GM12891 (cell line): ENCODE results near the gene HSPA1A.
"Not testable (repeated sequence)": the region's sequence is repeated elsewhere in the genome, so short reads cannot be mapped to it uniquely, and the experiment has no call there.

Experiments used
- PAX5 ChIP-seq: IDR thresholded peaks from 2 replicates; pipeline ENCODE4 v1.6.1; 2011; ENCODE audit warnings: low read length, moderate library complexity, mild to moderate bottlenecking; ENCODE audit not compliant: insufficient read depth, severe bottlenecking
- POLR2A ChIP-seq: IDR thresholded peaks from 2 replicates; pipeline ENCODE4 v1.6.1; 2011; ENCODE audit warnings: low read depth, low read length, control low read depth
- POLR2AphosphoS5 ChIP-seq: IDR thresholded peaks from 2 replicates; pipeline ENCODE4 v1.6.1; 2011; ENCODE audit warnings: low read depth, low read length, control low read depth
- POU2F2 ChIP-seq: IDR thresholded peaks from 2 replicates; pipeline ENCODE4 v1.6.1; 2011; ENCODE audit warnings: low read depth, mild to moderate bottlenecking, control low read depth, low read length, moderate library complexity
- SPI1 ChIP-seq: IDR thresholded peaks from 2 replicates; pipeline ENCODE4 v1.6.1; 2011; ENCODE audit warnings: low read depth, low read length, control low read depth
- TAF1 ChIP-seq: IDR thresholded peaks from 2 replicates; pipeline ENCODE4 v1.6.1; 2011; ENCODE audit warnings: low read depth, low read length, control low read depth

DNA sequence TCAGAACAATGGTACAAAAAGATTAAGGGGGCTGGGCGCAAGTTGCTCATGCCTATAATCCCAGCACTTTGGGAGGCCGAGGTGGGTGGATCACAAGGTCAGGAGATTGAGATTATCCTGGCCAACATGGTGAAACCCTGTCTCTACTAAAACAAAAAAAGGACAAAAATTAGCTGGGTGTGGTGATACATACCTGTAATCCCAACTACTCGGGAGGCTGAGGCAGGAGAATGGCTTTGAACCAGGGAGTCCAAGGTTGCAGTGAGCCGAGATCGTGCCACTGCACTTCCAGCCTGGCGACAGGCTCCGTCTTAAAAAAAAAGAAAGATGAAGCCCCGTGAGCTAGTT is 24.4 kb downstream of the HSPA1A start:
- TF ChIP-seq PAX5, POLR2AphosphoS5, POLR2A, POU2F2, TAF1, SPI1: not testable (repeated sequence)
